H1 (cell line): ENCODE measurements around the gene KCNQ2. TPM values are rescaled to one million over a fixed set of nuclear protein-coding genes. Genes with fewer than 3 reads are reported as not detected.

Experiments used
- CTCF ChIA-PET: fragments of 300-600 bp; sonication (Branson Sonifier 250); formaldehyde crosslinking; loops from one replicate; lab custom pipeline; 2021; ENCODE audit not compliant: partially characterized antibody; lab: Charles Lee
- POLR2A ChIA-PET: fragments of 300-600 bp; sonication (Branson Sonifier 250); formaldehyde crosslinking; loops from one replicate; lab custom pipeline; 2021; ENCODE audit warnings: inconsistent platforms; ENCODE audit not compliant: partially characterized antibody; lab: Charles Lee
- DNase-seq, 2 experiments: peaks; one replicate each; pipeline versions ENCODE4 v3.0.0 to v3.0.0-alpha.2; 2010 to 2022; ENCODE audit warnings: low spot score in 2 of 2, low read depth in 1 of 2, mixed read lengths in 1 of 2
- FAIRE-seq: peaks from 2 replicates; lab custom pipeline; 2011; peaks lifted over from hg19 to GRCh38; lab: Jason Lieb, UNC
- H2AFZ ChIP-seq: 2 replicates; pipeline ENCODE4 v1.8.1; 2012; ENCODE audit warnings: low read length, inconsistent platforms
- H2AK5ac ChIP-seq: 2 replicates; pipeline ENCODE4 v1.6.1; 2013; ENCODE audit warnings: low read depth, low read length
- H2BK120ac ChIP-seq: replicated peaks from 2 replicates; pipeline ENCODE3; 2013; ENCODE audit warnings: low read depth, low read length, inconsistent platforms
- H2BK12ac ChIP-seq: 2 replicates; pipeline ENCODE4 v1.6.1; 2013; ENCODE audit warnings: low read depth, low read length
- H2BK15ac ChIP-seq: 2 replicates; pipeline ENCODE4 v1.6.1; 2013; ENCODE audit warnings: low read length
- H2BK20ac ChIP-seq: 2 replicates; pipeline ENCODE4 v1.6.1; 2013; ENCODE audit warnings: low read length
- H2BK5ac ChIP-seq: 2 replicates; pipeline ENCODE4 v1.6.1; 2013; ENCODE audit warnings: low read depth, low read length
- H3K14ac ChIP-seq: 2 replicates; pipeline ENCODE4 v1.6.1; 2013; ENCODE audit warnings: inconsistent platforms; ENCODE audit not compliant: insufficient read length
- H3K18ac ChIP-seq: 2 replicates; pipeline ENCODE4 v1.6.1; 2013; ENCODE audit warnings: low read length; ENCODE audit errors: extremely low read depth
- H3K23ac ChIP-seq: 2 replicates; pipeline ENCODE4 v1.6.1; 2013; ENCODE audit warnings: inconsistent platforms; ENCODE audit not compliant: insufficient read length
- H3K23me2 ChIP-seq: 2 replicates; pipeline ENCODE4 v1.6.1; 2013; ENCODE audit warnings: low read depth, low read length
- H3K27ac ChIP-seq: 2 replicates; pipeline ENCODE4 v1.6.1; 2011; ENCODE audit warnings: low read depth, low read length, inconsistent platforms
- H3K27me3 ChIP-seq, 4 experiments: replicated peaks in 1 of 4; 1 replicate in 1 of 4; 2 replicates in 3 of 4; pipeline versions ENCODE4 v1.6.1 to v1.8.1; 2011 to 2013; ENCODE audit warnings: low read length in 3 of 4, mild to moderate bottlenecking in 3 of 4, inconsistent platforms in 2 of 4, mixed read lengths in 2 of 4, moderate library complexity in 1 of 4; ENCODE audit not compliant: control insufficient read depth in 3 of 4, insufficient read depth in 3 of 4; ENCODE audit errors: extremely low read depth in 1 of 4
- H3K36me3 ChIP-seq, 4 experiments: 2 replicates each; pipeline versions ENCODE4 v1.6.1 to v1.8.1; 2011 to 2013; ENCODE audit warnings: mild to moderate bottlenecking in 4 of 4, low read length in 3 of 4, moderate library complexity in 2 of 4, control low read depth in 1 of 4, inconsistent platforms in 1 of 4; ENCODE audit not compliant: insufficient read depth in 4 of 4, control insufficient read depth in 2 of 4
- H3K4ac ChIP-seq: replicated peaks from 2 replicates; pipeline ENCODE3; 2013; ENCODE audit warnings: low read length, low read depth, mixed read lengths, inconsistent platforms; ENCODE audit not compliant: insufficient read length
- H3K4me1 ChIP-seq, 4 experiments: replicated peaks in 1 of 4; 1 replicate in 1 of 4; 2 replicates in 3 of 4; pipeline versions ENCODE4 v1.6.1 to v1.8.1; 2011 to 2013; ENCODE audit warnings: low read length in 3 of 4, inconsistent platforms in 2 of 4, mixed read lengths in 1 of 4; ENCODE audit not compliant: insufficient read depth in 4 of 4, control insufficient read depth in 3 of 4
- H3K4me2 ChIP-seq, 2 experiments: 2 replicates each; pipeline versions ENCODE4 v1.6.1 to v1.8.1; 2011 to 2013; ENCODE audit warnings: low read depth in 2 of 2, low read length in 2 of 2, control low read depth in 1 of 2, inconsistent platforms in 1 of 2, mild to moderate bottlenecking in 1 of 2; ENCODE audit not compliant: insufficient read depth in 1 of 2
- H3K4me3 ChIP-seq, 4 experiments: fragments of 200-600, 300-600 bp in 1 of 4; sonication (generic), shearing (Covaris generic), sonication (Bioruptor Twin) in 1 of 4; 2 replicates each; pipeline versions ENCODE4 v1.5.1 to v1.8.1; 2011 to 2016; ENCODE audit warnings: low read length in 4 of 4, low read depth in 3 of 4, control low read depth in 2 of 4, inconsistent platforms in 2 of 4, mild to moderate bottlenecking in 2 of 4, mixed read lengths in 1 of 4, moderate library complexity in 1 of 4; ENCODE audit not compliant: insufficient read depth in 2 of 4; ENCODE audit errors: extremely low read depth in 1 of 4
- H3K56ac ChIP-seq: replicated peaks from 2 replicates; pipeline ENCODE3; 2013; ENCODE audit warnings: low read depth, mild to moderate bottlenecking, mixed read lengths, low read length, inconsistent platforms; ENCODE audit not compliant: insufficient read length
- H3K79me1 ChIP-seq: 2 replicates; pipeline ENCODE4 v1.6.1; 2013; ENCODE audit warnings: low read depth, low read length, control low read depth
- H3K79me2 ChIP-seq, 2 experiments: 2 replicates each; pipeline versions ENCODE4 v1.6.1 to v1.8.1; 2012 to 2013; ENCODE audit warnings: low read length in 2 of 2, mild to moderate bottlenecking in 2 of 2, inconsistent platforms in 1 of 2; ENCODE audit not compliant: insufficient read depth in 2 of 2, control insufficient read depth in 1 of 2
- H3K9ac ChIP-seq, 4 experiments: replicated peaks in 1 of 4; 1 replicate in 1 of 4; 2 replicates in 3 of 4; pipeline versions ENCODE4 v1.6.1 to v1.8.1; 2011 to 2013; ENCODE audit warnings: low read depth in 3 of 4, low read length in 3 of 4, control low read depth in 2 of 4, mild to moderate bottlenecking in 2 of 4, moderate library complexity in 2 of 4, inconsistent platforms in 1 of 4; ENCODE audit errors: extremely low read depth in 1 of 4
- H3K9me3 ChIP-seq, 2 experiments: 2 replicates each; pipeline versions ENCODE4 v1.6.1 to v1.8.1; 2012 to 2013; ENCODE audit warnings: mild to moderate bottlenecking in 2 of 2, moderate library complexity in 2 of 2, control low read depth in 1 of 2, inconsistent platforms in 1 of 2, low read depth in 1 of 2, low read length in 1 of 2, mixed read lengths in 1 of 2; ENCODE audit not compliant: insufficient read depth in 2 of 2
- H4K20me1 ChIP-seq, 2 experiments: replicated peaks in 1 of 2; 2 replicates each; pipeline versions ENCODE3 to v1.8.1; 2011 to 2013; ENCODE audit warnings: inconsistent platforms in 2 of 2, low read length in 2 of 2, mild to moderate bottlenecking in 1 of 2; ENCODE audit not compliant: insufficient read depth in 2 of 2, control insufficient read depth in 1 of 2
- H4K5ac ChIP-seq: 2 replicates; pipeline ENCODE4 v1.6.1; 2013; ENCODE audit warnings: low read length, low read depth, mixed read lengths, inconsistent platforms; ENCODE audit not compliant: insufficient read length
- H4K8ac ChIP-seq: 2 replicates; pipeline ENCODE4 v1.8.0; 2013; ENCODE audit warnings: mild to moderate bottlenecking, moderate library complexity, low read length, inconsistent platforms; ENCODE audit not compliant: insufficient read depth; ENCODE audit errors: extremely low read depth
- H4K91ac ChIP-seq: replicated peaks from 2 replicates; pipeline ENCODE3; 2013; ENCODE audit warnings: low read length, mixed read lengths, inconsistent platforms; ENCODE audit not compliant: insufficient read length
- MAFK ChIP-seq: IDR thresholded peaks from 2 replicates; pipeline ENCODE4 v1.6.1; 2012; ENCODE audit warnings: low read depth, mild to moderate bottlenecking, improper control_type of control experiment, low read length
- WGBS, 2 experiments: shearing (Covaris generic) in 1 of 2; methylation state at CpG; one replicate each; pipeline versions ENCODE4 v1.1.6 to v1.1.7; 2013 to 2015; ENCODE audit warnings: low lambda C conversion rate in 2 of 2, mixed read lengths in 2 of 2, inconsistent platforms in 1 of 2, low coverage in 1 of 2, missing lambda C conversion rate in 1 of 2; ENCODE audit not compliant: insufficient replicate concordance in 2 of 2, insufficient coverage in 1 of 2, insufficient read length in 1 of 2; ENCODE audit errors: extremely low coverage in 1 of 2, missing lambda C conversion rate in 1 of 2; 5-methylcytosine and 5-hydroxymethylcytosine counted together
- polyA plus RNA-seq, 7 experiments: library from polyadenylated mRNA; depleted of rRNA in 3 of 7; stranded (reverse) in 5 of 7; unstranded in 2 of 7; fragments of >200 nt in 5 of 7; fragments of 200-250 nt in 2 of 7; gene quantifications; 1 replicate in 5 of 7; 2 replicates in 1 of 7; 4 replicates in 1 of 7; pipeline versions ENCODE4 v1.2.1 to v1.2.3, GENCODE V29; 2011 to 2013; ENCODE audit warnings: missing spikeins in 2 of 7, mixed read lengths in 2 of 7
- total RNA-seq: library from RNA; stranded (reverse); fragmentation: NEBNext Ultra II Directional; extraction: Animal tissue kit (Norgen Biotek cat#: 25700); gene quantifications from 2 replicates; pipeline ENCODE4 v1.2.1, GENCODE V29; 2021

Gene KCNQ2
- total and polyA plus RNA-seq, 2 of the 8 experiments (the other 6 are each of a cell fraction or from before 2014, with no cell fraction given) = 82.6 to 243 TPM

GRCh38 chr20:63355781-63356295 is 116.6 kb downstream of the KCNQ2 start:
- no peak for FAIRE-seq
- POLR2A ChIA-PET = no interaction called here
- no peaks in the 10 kb centered on the region for H3K36me3 ChIP-seq

More at GRCh38 chr20:63355781-63356295, 116.6 kb downstream of the KCNQ2 start:
- H3K23ac ChIP-seq = no peak overlapping the region
- no peak overlapping the region for H4K91ac ChIP-seq
- no peak for TF ChIP-seq MAFK
- H3K9me3 ChIP-seq = peaks cover 0 to 5% of the 10 kb centered on the region in 2 experiments; a peak in 2 of 4 replicates
- peaks cover 0 to 9% (median 5%) of the 10 kb centered on the region in 4 experiments; a peak in 5 of 7 replicates for H3K27me3 ChIP-seq
- no peak overlapping the region for H3K4me3 ChIP-seq
- no peak overlapping the region for H3K14ac ChIP-seq
- H2AFZ ChIP-seq = no peak overlapping the region
- H2BK5ac ChIP-seq = no peak overlapping the region
- H3K23me2 ChIP-seq = peaks cover 4% of the 10 kb centered on the region; the same call in 1 of the 2 replicates
- H3K79me2 ChIP-seq = no peaks in the 10 kb centered on the region
- H3K27ac ChIP-seq = no peak overlapping the region
- CTCF ChIA-PET = interaction anchor here (2.7 kb wide), 1 partner anchor 132 kb away, joined by 9 read pairs; no protein-coding TSS in a partner anchor
- no peak overlapping the region for H4K5ac ChIP-seq
- H3K9ac ChIP-seq = no peak overlapping the region
- no peak overlapping the region for H2BK20ac ChIP-seq
- no peak for DNase-seq
- H3K4ac ChIP-seq = no peak overlapping the region
- H2BK12ac ChIP-seq = no peak overlapping the region
- H4K20me1 ChIP-seq = peaks cover 0 to 4% of the 10 kb centered on the region in 2 experiments
- no peak overlapping the region for H4K8ac ChIP-seq
- H3K4me2 ChIP-seq = no peak overlapping the region
- no peak overlapping the region for H3K18ac ChIP-seq
- no peak overlapping the region for H2BK120ac ChIP-seq
- H3K56ac ChIP-seq = no peak overlapping the region
- no peak overlapping the region for H2AK5ac ChIP-seq
- peaks cover 0 to 18% (median 13%) of the 10 kb centered on the region in 4 experiments; a peak in 5 of 7 replicates for H3K4me1 ChIP-seq
- no peaks in the 10 kb centered on the region for H3K79me1 ChIP-seq
- 94% methylated on average over 7 of the region's 11 CpGs; no CpG with 5 or more reads in 1 of the 2 experiments for WGBS, 2 experiments
- no peak overlapping the region for H2BK15ac ChIP-seq
